Measurements from ENCODE around the gene IL17C.
"Not testable (repeated sequence)": the region's sequence is repeated elsewhere in the genome, so short reads cannot be mapped to it uniquely, and the experiment has no call there.

Gene IL17C

GRCh38 chr16:88638323-88639230 lies at the start of gene IL17C:
IL17C (plus strand) TSS chr16:88638572; CDS start chr16:88638642, 70 bp downstream.
- no peak for DNase-seq (ENCODE audit: low read depth)

- no peak for DNase-seq (ENCODE audit: low read depth)
Observed at GRCh38 chr16:88588754-88589153, 49.6 kb upstream of the IL17C start.

GRCh38 chr16:88589441-88589840 lies 48.9 kb upstream of the IL17C start:
- no peak for DNase-seq (ENCODE audit: low read depth)

- peak; percentile 15 for DNase-seq (ENCODE audit: low read depth)
Observed at GRCh38 chr16:88591577-88592021, 46.8 kb upstream of the IL17C start.

- DNase-seq (ENCODE audit: low read depth), result no peak
Observed at GRCh38 chr16:88593061-88593460, 45.3 kb upstream of the IL17C start.

GRCh38 chr16:88593489-88593888 lies 44.9 kb upstream of the IL17C start:
- DNase-seq (ENCODE audit: low read depth), result no peak

- no peak for DNase-seq (ENCODE audit: low read depth)
Observed at GRCh38 chr16:88593910-88594309, 44.5 kb upstream of the IL17C start.

GRCh38 chr16:88595101-88595500 lies 43.3 kb upstream of the IL17C start:
- DNase-seq (ENCODE audit: low read depth), result no peak

GRCh38 chr16:88595921-88596320 lies 42.5 kb upstream of the IL17C start:
- no peak for DNase-seq (ENCODE audit: low read depth)

- DNase-seq (ENCODE audit: low read depth), result no peak
Observed at GRCh38 chr16:88596483-88596882, 41.9 kb upstream of the IL17C start.

- DNase-seq (ENCODE audit: low read depth), result no peak
Observed at GRCh38 chr16:88597856-88598491, 40.4 kb upstream of the IL17C start.

- no peak for DNase-seq (ENCODE audit: low read depth)
Observed at GRCh38 chr16:88599092-88599733, 39.2 kb upstream of the IL17C start.

GRCh38 chr16:88599825-88600538 lies 38.4 kb upstream of the IL17C start:
- DNase-seq (ENCODE audit: low read depth), result no peak

GRCh38 chr16:88600539-88600896 lies 37.9 kb upstream of the IL17C start:
- no peak for DNase-seq (ENCODE audit: low read depth)

GRCh38 chr16:88601313-88602036 lies 36.9 kb upstream of the IL17C start:
- no peak for DNase-seq (ENCODE audit: low read depth)

- DNase-seq (ENCODE audit: low read depth), result no peak
Observed at GRCh38 chr16:88602091-88602490, 36.3 kb upstream of the IL17C start.

GRCh38 chr16:88605186-88606147 lies 32.9 kb upstream of the IL17C start:
- DNase-seq (ENCODE audit: low read depth), result no peak

- no peak for DNase-seq (ENCODE audit: low read depth)
Observed at GRCh38 chr16:88606148-88606757, 32.1 kb upstream of the IL17C start.

GRCh38 chr16:88608076-88608475 lies 30.3 kb upstream of the IL17C start:
- no peak for DNase-seq (ENCODE audit: low read depth)

- not testable (repeated sequence) for DNase-seq (ENCODE audit: low read depth)
Observed at GRCh38 chr16:88609426-88609825, 28.9 kb upstream of the IL17C start.
